ENCODE results near the gene LRMDA.

DNA sequence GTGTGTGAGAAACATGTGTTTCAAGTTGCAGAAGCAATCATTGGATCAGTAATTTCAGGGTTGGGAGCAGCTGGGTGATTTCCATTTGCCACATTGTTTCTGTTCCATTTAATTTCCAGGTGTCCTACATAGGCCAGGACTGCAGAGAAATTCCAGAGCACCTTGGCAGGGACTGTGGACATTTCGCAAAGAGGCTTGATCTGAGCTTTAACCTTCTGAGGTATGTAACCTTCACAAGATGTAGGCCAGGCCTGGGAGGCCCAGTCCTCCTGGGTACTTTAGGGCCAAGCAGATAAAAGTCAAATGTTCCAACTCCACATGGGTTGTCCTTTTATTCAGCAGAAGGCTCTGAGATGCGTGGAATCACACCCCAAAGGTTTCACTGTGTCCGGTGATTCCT lies 6.9 kb downstream of the LRMDA start:
- TF ChIP-seq, protein P1, sequence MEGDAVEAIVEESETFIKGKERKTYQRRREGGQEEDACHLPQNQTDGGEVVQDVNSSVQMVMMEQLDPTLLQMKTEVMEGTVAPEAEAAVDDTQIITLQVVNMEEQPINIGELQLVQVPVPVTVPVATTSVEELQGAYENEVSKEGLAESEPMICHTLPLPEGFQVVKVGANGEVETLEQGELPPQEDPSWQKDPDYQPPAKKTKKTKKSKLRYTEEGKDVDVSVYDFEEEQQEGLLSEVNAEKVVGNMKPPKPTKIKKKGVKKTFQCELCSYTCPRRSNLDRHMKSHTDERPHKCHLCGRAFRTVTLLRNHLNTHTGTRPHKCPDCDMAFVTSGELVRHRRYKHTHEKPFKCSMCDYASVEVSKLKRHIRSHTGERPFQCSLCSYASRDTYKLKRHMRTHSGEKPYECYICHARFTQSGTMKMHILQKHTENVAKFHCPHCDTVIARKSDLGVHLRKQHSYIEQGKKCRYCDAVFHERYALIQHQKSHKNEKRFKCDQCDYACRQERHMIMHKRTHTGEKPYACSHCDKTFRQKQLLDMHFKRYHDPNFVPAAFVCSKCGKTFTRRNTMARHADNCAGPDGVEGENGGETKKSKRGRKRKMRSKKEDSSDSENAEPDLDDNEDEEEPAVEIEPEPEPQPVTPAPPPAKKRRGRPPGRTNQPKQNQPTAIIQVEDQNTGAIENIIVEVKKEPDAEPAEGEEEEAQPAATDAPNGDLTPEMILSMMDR (IDR thresholded peaks at IDR 0.05; ENCODE audit: low read depth, low read length) = no peak
- TF ChIP-seq EZH2phosphoT487 (IDR thresholded peaks at IDR 0.05; ENCODE audit: low read depth) = no peak

All from OCI-LY3 (cell line).